ENCODE data around the gene SYNJ2. TPM values are rescaled to one million over a fixed set of nuclear protein-coding genes. Genes with fewer than 3 reads are reported as not detected.

SYNJ2 gene
- total and polyA plus RNA-seq, 2 experiments from 2014 or later = 2.8 to 5.6 TPM

DNA sequence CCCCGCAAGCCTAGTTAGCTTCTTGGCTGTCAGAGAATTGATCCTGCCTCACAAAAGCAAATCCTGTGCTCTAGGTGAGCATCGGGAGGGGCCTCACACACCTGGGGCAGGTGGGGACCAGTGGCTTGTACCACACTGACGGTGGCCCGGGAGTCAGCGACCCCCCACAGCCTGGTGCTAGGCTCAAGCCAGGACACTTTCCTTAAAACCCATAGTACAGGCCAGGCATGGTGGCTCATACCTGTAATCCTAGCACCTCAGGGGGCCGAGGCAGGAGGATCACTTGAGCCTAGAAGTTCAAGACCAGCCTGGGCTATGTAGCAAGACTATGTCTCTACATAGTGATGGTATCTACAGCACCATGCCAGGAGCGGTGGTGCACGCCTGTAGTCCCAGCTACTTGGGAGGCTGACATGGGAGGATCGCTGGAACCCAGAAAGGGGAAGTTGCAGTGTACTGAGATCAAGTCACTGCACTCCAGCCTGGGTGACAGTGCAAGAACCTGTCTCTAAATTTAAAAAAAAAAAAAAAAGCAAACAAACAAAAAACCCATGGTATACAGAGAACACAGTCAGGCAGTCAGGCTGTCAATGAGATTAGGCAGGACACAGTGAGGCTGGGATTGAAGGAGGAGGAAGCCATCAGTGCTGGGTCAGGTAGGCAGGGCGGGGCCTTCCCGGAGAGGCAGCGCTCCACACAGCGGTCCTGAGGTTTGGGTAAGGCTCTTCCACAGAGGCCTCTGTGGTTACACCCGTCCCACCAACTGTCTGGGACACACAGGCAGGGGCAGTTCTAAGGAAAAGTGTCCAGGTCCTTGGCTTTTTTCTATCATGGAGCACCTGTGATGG lies 41.3 kb downstream of the SYNJ2 start:
- Histone ChIP-seq H3K36me3 (ENCODE audit: insufficient read depth) (no peaks in the 10 kb centered on the region), H3F3A (replicated peaks; ENCODE audit: low read depth) (no peaks in the 10 kb centered on the region), H2AFZ (no peak overlapping the region), H3K27ac (ENCODE audit: low read depth) (no peak overlapping the region), H3K4me1 (ENCODE audit: insufficient read depth) (no peaks in the 10 kb centered on the region; the same call in 1 of the 2 replicates), H3K4me2 (no peak overlapping the region), H3K9me2 (ENCODE audit: insufficient read depth) (no peaks in the 10 kb centered on the region), H4K20me1 (replicated peaks; ENCODE audit: insufficient read depth) (no peaks in the 10 kb centered on the region), H3K79me2 (replicated peaks; ENCODE audit: insufficient read depth) (no peaks in the 10 kb centered on the region), H3K4me3 (no peak overlapping the region), H3K27me3 (ENCODE audit: insufficient read depth) (no peaks in the 10 kb centered on the region)
- TF ChIP-seq POLR2AphosphoS5 (IDR thresholded peaks at IDR 0.05; ENCODE audit: low read depth) (no peak), CREB1 (CRISPR knock-in tag; IDR thresholded peaks at IDR 0.05; ENCODE audit: low read depth) (no peak), ZNF331 (CRISPR knock-in tag; IDR thresholded peaks at IDR 0.05; ENCODE audit: low read depth) (no peak)
- TF ChIP-seq, protein P1, sequence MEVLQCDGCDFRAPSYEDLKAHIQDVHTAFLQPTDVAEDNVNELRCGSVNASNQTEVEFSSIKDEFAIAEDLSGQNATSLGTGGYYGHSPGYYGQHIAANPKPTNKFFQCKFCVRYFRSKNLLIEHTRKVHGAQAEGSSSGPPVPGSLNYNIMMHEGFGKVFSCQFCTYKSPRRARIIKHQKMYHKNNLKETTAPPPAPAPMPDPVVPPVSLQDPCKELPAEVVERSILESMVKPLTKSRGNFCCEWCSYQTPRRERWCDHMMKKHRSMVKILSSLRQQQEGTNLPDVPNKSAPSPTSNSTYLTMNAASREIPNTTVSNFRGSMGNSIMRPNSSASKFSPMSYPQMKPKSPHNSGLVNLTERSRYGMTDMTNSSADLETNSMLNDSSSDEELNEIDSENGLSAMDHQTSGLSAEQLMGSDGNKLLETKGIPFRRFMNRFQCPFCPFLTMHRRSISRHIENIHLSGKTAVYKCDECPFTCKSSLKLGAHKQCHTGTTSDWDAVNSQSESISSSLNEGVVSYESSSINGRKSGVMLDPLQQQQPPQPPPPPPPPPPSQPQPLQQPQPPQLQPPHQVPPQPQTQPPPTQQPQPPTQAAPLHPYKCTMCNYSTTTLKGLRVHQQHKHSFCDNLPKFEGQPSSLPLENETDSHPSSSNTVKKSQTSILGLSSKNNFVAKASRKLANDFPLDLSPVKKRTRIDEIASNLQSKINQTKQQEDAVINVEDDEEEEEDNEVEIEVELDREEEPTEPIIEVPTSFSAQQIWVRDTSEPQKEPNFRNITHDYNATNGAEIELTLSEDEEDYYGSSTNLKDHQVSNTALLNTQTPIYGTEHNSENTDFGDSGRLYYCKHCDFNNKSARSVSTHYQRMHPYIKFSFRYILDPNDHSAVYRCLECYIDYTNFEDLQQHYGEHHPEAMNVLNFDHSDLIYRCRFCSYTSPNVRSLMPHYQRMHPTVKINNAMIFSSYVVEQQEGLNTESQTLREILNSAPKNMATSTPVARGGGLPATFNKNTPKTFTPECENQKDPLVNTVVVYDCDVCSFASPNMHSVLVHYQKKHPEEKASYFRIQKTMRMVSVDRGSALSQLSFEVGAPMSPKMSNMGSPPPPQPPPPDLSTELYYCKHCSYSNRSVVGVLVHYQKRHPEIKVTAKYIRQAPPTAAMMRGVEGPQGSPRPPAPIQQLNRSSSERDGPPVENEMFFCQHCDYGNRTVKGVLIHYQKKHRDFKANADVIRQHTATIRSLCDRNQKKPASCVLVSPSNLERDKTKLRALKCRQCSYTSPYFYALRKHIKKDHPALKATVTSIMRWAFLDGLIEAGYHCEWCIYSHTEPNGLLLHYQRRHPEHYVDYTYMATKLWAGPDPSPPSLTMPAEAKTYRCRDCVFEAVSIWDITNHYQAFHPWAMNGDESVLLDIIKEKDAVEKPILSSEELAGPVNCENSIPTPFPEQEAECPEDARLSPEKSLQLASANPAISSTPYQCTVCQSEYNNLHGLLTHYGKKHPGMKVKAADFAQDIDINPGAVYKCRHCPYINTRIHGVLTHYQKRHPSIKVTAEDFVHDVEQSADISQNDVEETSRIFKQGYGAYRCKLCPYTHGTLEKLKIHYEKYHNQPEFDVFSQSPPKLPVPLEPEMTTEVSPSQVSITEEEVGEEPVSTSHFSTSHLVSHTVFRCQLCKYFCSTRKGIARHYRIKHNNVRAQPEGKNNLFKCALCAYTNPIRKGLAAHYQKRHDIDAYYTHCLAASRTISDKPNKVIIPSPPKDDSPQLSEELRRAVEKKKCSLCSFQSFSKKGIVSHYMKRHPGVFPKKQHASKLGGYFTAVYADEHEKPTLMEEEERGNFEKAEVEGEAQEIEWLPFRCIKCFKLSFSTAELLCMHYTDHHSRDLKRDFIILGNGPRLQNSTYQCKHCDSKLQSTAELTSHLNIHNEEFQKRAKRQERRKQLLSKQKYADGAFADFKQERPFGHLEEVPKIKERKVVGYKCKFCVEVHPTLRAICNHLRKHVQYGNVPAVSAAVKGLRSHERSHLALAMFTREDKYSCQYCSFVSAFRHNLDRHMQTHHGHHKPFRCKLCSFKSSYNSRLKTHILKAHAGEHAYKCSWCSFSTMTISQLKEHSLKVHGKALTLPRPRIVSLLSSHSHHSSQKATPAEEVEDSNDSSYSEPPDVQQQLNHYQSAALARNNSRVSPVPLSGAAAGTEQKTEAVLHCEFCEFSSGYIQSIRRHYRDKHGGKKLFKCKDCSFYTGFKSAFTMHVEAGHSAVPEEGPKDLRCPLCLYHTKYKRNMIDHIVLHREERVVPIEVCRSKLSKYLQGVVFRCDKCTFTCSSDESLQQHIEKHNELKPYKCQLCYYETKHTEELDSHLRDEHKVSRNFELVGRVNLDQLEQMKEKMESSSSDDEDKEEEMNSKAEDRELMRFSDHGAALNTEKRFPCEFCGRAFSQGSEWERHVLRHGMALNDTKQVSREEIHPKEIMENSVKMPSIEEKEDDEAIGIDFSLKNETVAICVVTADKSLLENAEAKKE (CRISPR knock-in tag; IDR thresholded peaks at IDR 0.05) = no peak
- Mint-ChIP-seq H3K9me3 (no peaks in the 10 kb centered on the region), H3K27me3 (ENCODE audit: insufficient read depth, low read depth, poor library complexity) (peaks cover 26% of the 10 kb centered on the region), H3K4me3 (no peak overlapping the region), H3K27ac (no peak overlapping the region), H3K36me3 (ENCODE audit: low read depth) (peaks cover 8% of the 10 kb centered on the region), H3K4me1 (peaks cover 26% of the 10 kb centered on the region)
- DNase-seq (ENCODE audit: low spot score) (no peak), ATAC-seq (no peak)

DNA sequence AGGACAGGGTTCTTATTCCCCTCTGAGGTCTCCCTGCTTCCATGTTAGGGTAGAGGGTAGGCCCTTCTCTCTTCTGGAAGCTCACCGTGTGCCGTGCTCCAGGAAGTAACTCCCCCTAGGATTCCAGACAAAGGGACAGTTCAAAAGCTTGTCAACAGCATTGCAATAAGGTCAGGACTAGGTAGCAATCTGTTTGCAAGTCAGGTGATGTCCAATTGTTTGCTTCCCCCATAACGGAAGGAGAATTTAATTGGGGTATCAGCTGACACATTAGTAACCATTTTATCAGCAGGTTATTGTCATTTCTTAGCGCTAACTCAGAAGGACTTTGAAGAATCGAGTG lies 41.9 kb downstream of the SYNJ2 start:
- Mint-ChIP-seq H3K9me3 (no peaks in the 10 kb centered on the region), H3K27ac (no peak overlapping the region), H3K4me3 (no peak overlapping the region), H3K36me3 (ENCODE audit: low read depth) (peaks cover 8% of the 10 kb centered on the region), H3K4me1 (peaks cover 28% of the 10 kb centered on the region), H3K27me3 (ENCODE audit: insufficient read depth, low read depth, poor library complexity) (peaks cover 26% of the 10 kb centered on the region)
- H3K4me2 ChIP-seq = no peak overlapping the region
- no peak overlapping the region for H2AFZ ChIP-seq
- no peaks in the 10 kb centered on the region for H3F3A ChIP-seq (replicated peaks; ENCODE audit: low read depth)
- no peaks in the 10 kb centered on the region for H3K9me2 ChIP-seq (ENCODE audit: insufficient read depth)
- no peaks in the 10 kb centered on the region for H3K27me3 ChIP-seq (ENCODE audit: insufficient read depth)
- no peaks in the 10 kb centered on the region for H3K36me3 ChIP-seq (ENCODE audit: insufficient read depth)
- no peaks in the 10 kb centered on the region; the same call in 1 of the 2 replicates for H3K4me1 ChIP-seq (ENCODE audit: insufficient read depth)
- H3K4me3 ChIP-seq = no peak overlapping the region
- DNase-seq (ENCODE audit: low spot score) (no peak), ATAC-seq (no peak)
- H3K27ac ChIP-seq (ENCODE audit: low read depth) = no peak overlapping the region
- no peaks in the 10 kb centered on the region for H4K20me1 ChIP-seq (replicated peaks; ENCODE audit: insufficient read depth)
- H3K79me2 ChIP-seq (replicated peaks; ENCODE audit: insufficient read depth) = no peaks in the 10 kb centered on the region
- TF ChIP-seq ZNF331 (CRISPR knock-in tag; IDR thresholded peaks at IDR 0.05; ENCODE audit: low read depth) = no peak
- no peak for TF ChIP-seq EZH2 (IDR thresholded peaks at IDR 0.05; ENCODE audit: low read depth, unreplicated experiment)
- no peak for TF ChIP-seq NANOG (IDR thresholded peaks at IDR 0.05; ENCODE audit: borderline replicate concordance)
- no peak for TF ChIP-seq STAT1 (IDR thresholded peaks at IDR 0.05; ENCODE audit: unreplicated experiment)
- no peak for TF ChIP-seq CREB1 (CRISPR knock-in tag; IDR thresholded peaks at IDR 0.05; ENCODE audit: low read depth)

Data from GM23338 (cell line).